Cerebellar cortex (tissue), 1 donor: Measurements from ENCODE around the gene PTN.
"Not testable (repeated sequence)": the region's sequence is repeated elsewhere in the genome, so short reads cannot be mapped to it uniquely, and the experiment has no call there.

Experiments used
- DNase-seq: peaks from one replicate; pipeline ENCODE4 v3.0.0-alpha.2; 2015; ENCODE audit warnings: low spot score

PTN gene

DNA sequence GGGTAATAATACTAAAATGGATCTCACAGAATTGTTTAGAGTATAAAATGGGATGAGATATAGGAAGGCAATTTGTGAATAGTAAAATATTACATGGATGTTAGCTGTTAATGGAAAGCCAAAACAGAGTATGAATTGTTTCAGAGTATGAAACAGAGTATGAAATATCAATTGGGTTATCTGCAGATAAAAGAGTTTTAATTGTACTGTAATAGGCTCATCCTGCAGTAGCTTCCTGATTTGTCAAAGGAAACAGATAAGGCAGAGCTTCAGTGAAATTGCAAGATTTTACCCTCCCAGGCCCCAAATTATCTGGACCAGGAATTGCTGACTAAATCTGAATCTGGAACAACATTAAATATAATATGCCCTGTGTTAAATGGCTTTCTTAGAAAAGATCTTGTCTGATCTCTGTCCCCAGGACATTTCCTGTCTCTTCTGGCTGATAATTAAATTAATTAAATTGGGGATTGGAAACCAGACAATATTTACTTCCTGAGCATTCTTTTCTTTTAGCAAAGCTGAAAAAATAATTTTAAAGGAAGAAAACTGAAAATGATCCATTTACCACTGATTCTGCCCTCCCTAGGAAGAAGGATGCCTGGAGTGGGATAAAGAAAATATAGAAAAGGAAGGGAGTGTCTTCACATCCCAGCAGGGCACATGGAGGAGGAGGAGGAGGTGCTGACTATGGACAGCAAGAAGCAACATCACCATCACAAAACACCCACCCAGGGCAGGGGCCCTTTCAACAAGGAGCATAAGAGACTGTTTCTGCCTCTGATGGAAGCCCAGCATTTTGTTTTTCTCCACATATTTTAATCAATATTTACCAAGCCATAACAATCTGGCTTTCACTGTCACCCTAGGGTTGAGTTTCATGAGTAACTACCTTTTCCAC lies 18.5 kb downstream of the PTN start:
- DNase-seq, result no peak

DNA sequence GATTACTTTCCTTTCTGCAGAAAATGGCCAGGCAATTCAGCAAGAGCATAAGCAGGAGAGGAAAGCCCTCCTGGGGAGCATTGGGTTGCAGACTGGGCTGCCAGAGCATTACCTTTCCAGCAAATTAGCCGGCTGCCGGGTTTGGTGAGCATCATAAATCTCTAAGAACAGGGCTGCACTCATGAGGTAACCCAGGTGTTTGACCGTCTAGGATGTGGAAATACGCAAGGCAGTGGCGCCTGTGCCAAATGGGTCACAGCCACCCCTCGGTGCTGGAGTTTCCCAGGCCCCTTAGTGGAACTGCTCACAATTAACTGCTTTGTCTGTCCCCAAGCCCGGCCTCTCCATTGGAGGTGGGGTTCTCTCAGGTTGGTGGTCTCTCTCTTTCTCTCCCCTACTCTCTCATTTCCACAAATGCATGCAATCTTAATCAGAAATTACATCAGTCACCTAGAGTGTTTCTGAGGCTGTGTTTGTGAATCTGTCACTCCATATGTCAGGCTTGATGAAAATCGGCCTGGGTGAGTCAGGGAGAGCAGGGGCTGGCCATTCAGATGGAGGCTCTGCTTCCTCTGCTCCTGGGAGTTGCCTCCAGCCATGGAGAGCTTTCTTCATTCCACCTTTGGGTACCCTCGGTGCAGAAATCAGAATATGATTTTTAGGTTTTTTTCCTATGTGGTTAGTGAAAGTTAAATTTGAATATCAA lies 26.7 kb downstream of the PTN start:
- DNase-seq, result no peak

DNA sequence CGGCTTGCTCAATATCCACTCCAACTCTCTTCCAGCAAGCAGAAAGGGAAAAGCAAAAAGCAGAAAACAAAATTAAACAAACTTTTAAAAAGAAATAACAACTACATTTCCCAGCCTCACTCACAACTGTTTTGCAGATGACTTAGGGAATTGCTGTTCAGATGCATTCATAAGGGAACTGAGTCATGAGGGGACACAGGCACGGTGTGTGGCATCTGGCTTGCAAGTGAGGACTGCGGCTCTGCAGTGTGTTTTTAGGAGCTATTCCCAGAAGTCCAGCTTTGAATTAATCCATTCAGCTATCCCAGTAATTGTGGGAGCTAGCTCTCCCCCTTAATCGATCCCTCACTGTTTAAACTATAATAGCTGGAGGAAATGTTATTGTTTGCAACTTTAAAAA lies 30.3 kb downstream of the PTN start:
- DNase-seq, result no peak

DNA sequence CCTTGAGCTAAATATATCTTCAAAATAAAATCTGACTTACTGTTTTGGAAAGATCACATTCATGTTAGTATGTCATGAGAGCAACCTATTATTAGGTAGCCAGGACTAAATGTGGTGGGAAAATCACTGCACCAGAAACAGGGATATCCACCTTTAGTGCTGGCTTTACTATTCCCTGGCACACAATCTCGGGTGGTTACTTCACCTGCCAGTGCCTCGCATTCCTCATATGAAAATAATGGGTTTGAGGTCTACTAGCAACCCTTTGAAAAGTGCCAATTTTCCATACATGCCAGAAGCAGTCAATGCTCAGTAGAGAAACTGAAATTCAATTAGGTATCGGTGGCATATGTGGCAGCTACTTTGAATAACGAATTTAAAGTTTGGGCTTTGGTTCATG lies 36.8 kb downstream of the PTN start:
- DNase-seq, result no peak

GRCh38 chr7:137305901-137306621 lies 37.5 kb downstream of the PTN start:
- DNase-seq, result no peak

- no peak for DNase-seq
Measured at GRCh38 chr7:137304624-137305235, 38.8 kb downstream of the PTN start.

GRCh38 chr7:137304165-137304564 lies 39.4 kb downstream of the PTN start:
- DNase-seq, result no peak

DNA sequence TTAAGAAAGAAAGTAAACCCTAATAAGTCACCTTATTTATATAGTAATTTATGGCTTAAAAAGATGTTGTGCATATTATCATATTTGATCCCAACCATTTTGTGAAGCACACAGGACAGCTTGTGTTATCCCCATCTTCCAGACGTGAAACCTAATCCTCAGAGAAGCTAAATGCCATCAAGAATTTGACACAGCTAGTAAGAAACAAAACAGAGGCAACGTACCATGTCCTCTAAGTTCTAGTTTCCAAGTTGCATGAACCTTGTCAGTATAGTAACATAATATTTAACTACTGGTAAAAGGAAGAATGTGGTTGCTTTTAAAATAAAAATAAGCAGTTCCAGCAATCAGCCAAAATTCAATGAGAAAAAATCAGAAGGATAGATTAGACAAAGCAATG lies 41.5 kb downstream of the PTN start:
- DNase-seq, result no peak

DNA sequence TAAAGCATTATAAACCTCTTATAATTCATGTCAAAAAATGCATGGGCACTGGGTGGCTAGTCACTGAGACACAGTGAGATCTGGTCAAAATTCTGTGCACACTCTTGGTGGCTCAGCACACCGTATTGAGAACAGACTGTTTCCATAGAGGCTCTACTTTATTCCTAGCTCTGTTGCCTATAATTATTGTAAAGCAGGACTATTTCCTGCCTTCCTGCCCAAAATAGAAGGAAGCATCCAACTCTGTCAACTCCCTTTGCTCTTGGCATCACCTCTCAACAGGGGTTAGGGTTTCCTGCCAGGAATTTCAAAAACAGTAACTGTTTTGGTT lies 45.1 kb downstream of the PTN start:
- no peak for DNase-seq

DNA sequence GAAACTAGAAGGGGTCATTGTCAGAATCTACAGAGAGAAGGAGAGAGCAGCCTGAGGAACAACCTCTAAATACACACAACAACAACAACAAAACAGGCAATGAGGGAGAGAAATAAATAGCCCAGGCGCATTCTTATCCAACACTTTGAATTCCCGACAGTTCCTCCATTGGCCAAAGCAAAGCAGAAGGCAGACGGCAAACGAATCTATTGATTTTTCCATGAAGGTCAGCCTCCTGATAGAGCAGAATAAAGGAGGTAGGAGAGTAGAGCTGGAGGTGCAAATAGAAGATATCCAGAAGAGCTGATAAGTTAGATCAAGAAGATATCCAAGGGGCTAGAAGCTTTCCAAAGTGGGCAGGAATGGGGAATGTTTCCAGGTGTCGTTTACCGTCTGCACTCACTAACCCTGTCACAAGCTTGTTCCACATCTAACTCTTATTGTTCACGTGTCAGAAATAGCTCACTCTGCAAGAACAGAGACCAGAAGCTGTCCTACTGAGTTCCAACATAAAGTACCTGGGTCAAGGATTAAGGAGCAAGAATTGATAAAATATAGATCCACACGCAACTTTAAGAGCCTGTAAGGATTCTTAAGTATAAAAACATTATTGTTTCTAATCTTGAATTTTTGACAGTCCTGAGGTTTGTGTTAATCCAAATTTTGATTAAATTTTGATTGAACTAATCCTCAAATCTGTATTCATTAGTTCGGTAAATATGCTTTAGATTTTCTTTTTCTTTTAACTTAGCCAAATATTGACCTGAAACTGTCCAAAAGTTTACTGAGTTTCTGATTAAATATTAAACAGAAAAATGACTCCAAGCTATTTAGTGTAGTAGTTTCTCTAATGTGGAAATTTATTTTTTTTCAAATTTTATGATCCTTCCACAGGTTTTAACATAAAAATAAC lies 45.7 kb downstream of the PTN start:
- DNase-seq, result no peak

DNA sequence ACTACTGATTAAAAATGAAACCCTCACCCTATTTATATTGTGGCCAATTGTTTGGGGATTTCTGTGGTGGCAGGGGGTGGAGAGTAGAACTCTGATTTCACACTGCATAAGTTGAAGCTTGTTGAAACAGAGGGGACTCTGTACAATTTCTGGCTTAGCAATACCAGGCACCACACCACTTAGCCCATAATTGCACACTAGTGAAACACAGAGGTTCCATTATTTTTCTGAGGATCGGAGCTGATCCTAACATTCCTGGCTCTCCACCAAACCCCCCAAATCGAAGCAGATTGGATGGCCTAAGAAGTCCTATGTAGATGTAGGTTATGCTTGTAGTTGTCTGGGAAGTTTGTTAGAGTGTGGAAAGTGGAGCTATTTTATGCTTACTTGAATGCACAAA lies 47.0 kb downstream of the PTN start:
- DNase-seq, result no peak

- DNase-seq, result no peak
Measured at GRCh38 chr7:137295739-137296324, 47.7 kb downstream of the PTN start.

DNA sequence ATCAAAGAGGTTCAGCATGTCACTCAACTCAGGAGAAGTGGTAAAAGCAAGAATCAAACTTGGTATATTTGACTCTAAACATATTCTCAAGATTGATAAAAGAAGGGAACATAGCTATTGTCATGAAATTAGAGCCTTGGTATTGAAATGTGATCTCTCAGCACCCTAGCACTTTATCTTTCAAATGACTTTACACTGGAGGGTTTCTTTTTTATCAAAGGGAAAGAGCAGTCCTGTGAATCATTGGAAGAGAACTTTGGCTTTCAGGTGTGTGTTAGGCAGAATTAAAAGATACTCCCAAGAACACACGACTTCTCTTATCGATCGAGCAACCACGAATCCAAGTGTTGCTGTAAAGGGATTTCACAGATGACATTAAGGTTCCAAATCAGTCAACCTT lies 54.4 kb downstream of the PTN start:
- DNase-seq, result no peak

- DNase-seq, result no peak
Measured at GRCh38 chr7:137287651-137288258, 55.8 kb downstream of the PTN start.

- DNase-seq, result peak; percentile 14
Measured at GRCh38 chr7:137283153-137283552, 60.4 kb downstream of the PTN start.

- no peak for DNase-seq
Measured at GRCh38 chr7:137282043-137282442, 61.5 kb downstream of the PTN start.

GRCh38 chr7:137276189-137276588 lies 67.3 kb downstream of the PTN start:
- DNase-seq, result no peak

DNA sequence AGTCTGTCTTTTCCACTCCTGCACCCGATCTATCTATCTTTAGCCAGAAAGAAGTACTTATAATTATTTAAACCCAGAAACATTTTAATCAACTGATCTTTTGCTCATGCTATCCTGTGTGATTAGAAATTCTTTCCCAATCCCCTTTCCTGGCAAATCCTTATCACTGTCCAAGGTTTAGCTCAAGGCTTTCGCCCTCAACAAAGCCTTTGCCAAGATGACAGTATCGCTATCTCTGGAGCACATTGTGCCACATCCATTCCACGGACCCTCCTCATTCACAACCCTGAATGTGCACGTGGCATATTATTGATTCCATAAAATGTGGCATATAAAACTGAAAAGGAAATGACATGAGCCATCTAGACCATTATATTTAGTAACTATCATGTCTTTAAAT lies 71.3 kb downstream of the PTN start:
- no peak for DNase-seq

GRCh38 chr7:137269240-137269639 lies 74.3 kb downstream of the PTN start:
- no peak for DNase-seq

DNA sequence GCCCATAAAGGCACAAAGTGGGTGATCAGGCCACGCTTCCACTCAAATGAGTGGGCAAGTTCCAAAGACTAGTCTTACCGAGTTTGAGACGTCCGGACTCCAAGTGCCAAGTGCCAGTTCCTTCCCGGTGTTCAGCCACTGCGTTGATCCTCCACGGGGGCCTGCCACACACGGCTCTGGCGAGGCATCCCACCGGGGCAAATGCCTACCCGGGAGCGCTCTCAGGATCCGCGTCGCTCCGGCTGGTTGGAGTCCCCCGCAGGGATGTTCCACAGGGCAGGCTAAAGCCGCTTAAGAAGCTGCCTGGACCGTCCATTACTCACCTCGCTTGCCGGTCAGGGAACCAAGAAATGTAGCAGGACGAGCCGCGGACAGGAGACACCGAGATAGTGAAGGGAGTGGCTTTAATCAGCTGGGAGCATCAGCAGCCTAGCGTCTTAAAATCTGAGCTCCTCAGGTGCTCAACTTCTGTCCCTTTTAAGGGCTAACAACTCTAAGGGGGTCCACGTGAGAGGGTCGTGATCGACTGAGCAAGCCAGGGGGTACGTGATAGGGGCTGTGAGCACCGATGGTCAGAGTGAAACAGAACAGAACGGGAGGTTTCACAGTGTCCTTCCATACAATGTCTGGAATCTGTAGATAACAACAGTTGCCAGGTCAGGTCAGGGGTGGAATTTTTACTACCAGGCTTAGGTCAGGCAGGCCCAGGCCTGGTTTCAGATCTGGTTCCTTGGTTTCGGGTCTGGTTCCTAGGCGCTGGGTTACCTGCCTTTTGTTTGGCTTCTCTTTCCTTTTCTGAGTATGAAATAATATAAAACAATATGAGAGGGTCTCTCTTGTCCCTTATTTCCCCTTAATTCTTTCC lies 75.3 kb downstream of the PTN start:
- DNase-seq, result not testable (repeated sequence)
